HG03159 (cell line): Measurements from ENCODE around the gene HYAL2.
"Not testable (repeated sequence)": the region's sequence is repeated elsewhere in the genome, so short reads cannot be mapped to it uniquely, and the experiment has no call there.

Experiments
- ATAC-seq: cut with Tn5 transposase; IDR thresholded peaks from one replicate; pipeline ENCODE4 v1.9.1; 2021; ENCODE audit warnings: mild to moderate bottlenecking, moderate library complexity; ENCODE audit not compliant: unreplicated experiment

HYAL2 gene

DNA sequence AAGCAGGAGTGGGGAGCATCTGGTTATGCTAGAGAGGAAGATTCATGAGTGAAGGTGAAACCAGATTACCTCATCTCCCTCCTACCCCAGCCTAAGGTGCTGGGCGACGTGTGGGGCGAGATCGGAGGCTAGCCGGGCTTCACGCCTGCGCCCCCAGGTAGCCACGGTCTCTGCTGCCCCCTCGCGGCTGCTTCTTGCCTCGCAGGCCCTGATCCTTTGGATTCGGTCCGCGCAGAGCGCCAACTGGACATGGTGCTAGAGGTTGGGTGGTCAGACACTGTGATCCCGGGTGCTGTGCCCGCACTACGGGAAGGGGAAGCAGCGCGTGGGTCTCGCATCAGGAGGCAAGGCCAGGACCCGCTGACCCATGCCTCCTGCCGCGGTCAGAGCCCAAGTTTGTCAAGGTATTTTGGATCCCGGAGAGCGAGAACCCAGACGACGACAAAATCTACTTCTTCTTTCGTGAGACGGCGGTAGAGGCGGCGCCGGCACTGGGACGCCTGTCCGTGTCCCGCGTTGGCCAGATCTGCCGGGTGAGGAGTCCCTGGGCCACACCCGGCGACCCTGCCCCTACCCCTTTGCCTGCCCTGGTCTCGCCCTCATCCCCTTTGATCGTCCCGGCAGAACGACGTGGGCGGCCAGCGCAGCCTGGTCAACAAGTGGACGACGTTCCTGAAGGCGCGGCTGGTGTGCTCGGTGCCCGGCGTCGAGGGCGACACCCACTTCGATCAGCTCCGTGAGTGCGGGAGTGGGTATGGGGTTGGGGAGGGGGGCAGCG is 49.4 kb downstream of the HYAL2 start:
- peak; percentile 81 for ATAC-seq

DNA sequence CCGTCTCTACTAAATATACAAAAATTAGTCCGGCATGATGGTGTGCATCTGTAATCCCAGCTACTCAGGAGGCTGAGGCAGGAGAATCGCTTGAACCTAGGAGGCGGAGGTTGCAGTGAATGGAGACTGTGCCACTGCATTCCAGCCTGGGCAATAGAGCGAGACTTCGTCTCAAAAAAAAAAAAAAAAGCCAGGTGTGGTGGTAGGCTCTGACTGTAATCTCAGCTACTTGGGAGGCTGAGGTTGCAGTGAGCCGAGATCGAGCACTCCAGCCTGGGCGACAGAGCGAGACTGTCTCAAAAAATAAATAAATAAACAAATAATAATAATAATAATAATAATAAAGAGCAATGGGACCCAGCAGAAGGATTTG is 50.0 kb downstream of the HYAL2 start:
- not testable (repeated sequence) for ATAC-seq

- no peak for ATAC-seq
These were observed 51.1 kb downstream of the HYAL2 start for GRCh38 chr3:50271314-50271936.

DNA sequence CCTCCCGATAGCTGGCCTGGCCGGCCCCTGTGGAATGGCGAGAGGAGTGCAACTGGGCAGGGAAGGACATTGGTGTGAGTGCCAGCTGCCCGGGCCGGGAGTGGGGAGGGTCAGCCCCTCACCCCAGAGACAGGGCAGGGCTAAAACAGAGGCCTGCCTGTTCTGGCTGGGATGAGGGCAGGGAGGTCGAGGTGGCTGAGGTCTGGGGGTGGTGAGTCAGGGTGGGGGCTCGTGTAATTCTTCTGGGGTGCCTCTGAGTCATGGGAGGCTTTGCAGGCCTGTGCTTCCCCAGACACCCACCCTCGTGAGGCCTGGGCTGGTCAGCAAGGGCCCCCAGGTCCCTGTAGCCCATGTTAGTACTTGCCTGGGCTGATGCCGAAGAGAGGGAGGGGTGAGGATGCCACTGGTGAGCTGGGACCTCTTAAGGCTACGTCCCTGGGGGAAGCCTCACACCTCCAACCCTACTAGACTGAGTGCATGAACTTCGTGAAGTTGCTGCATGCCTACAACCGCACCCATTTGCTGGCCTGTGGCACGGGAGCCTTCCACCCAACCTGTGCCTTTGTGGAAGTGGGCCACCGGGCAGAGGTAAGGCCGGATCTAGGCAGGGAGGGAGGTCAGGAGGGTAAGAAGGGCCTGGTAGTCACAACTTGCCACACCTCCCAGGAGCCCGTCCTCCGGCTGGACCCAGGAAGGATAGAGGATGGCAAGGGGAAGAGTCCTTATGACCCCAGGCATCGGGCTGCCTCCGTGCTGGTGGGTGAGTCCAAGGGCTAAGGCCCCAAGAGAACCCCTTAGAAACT is 51.9 kb downstream of the HYAL2 start:
- ATAC-seq: no peak

DNA sequence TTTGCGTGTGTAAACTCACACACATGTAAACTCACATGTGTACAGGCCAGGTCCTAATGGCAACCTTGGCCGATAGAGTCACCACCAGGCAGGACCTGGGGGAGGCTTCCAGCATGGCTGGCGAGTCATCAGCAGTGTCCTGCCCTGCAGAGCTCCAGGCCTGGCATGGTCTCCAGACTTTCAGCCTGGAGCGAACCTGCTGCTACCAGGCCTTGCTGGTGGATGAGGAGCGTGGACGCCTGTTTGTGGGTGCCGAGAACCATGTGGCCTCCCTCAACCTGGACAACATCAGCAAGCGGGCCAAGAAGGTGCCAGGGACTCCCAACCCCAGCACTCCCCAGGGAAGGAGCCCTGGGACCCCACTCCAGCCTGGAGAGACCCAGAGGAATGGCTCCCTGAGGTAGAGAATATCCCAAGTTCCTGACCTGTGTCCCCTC is 52.5 kb downstream of the HYAL2 start:
- no peak for ATAC-seq

GRCh38 chr3:50269460-50269859 is 53.1 kb downstream of the HYAL2 start:
- no peak for ATAC-seq

- ATAC-seq: no peak
These were observed 53.7 kb downstream of the HYAL2 start, which contains the start of gene SEMA3B for GRCh38 chr3:50268703-50269451. Gene SEMA3B, plus strand, starts transcription at chr3:50269147. Its CDS starts 94 bp downstream, at chr3:50269241.

GRCh38 chr3:50268276-50268675 is 54.3 kb downstream of the HYAL2 start:
- ATAC-seq: no peak
